C4-2B (cell line): Measurements from ENCODE around the gene EVA1C.

Experiments used
- ZFX ChIP-seq: fragments of 450-650 bp; IDR thresholded peaks from 2 replicates; pipeline ENCODE4 v1.6.1; 2017
- TF ChIP-seq, protein P1 (sequence below): fragments of 450-650 bp; conservative IDR thresholded peaks from 2 replicates; pipeline ENCODE4 v1.5.1; 2017; ENCODE audit warnings: mild to moderate bottlenecking

DNA sequence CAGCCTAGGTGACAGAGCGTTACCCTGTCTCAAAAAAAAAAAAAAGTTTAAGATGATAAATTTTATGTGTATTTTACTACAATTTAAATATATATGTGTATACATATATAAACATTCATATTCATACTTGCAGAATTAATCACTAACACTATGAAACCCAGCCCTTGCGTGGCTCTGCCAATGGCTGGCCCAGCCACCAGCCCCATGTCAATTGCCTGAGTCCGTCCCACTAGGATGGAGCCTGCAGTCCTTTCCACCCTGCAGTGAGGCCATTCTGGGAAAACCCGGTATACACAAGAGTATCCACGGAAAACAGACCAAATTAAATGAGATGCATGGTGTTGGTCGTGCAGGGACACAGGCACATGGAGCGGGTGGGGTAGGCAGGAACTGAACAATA is 123.1 kb downstream of the EVA1C start:
- TF ChIP-seq, protein P1, sequence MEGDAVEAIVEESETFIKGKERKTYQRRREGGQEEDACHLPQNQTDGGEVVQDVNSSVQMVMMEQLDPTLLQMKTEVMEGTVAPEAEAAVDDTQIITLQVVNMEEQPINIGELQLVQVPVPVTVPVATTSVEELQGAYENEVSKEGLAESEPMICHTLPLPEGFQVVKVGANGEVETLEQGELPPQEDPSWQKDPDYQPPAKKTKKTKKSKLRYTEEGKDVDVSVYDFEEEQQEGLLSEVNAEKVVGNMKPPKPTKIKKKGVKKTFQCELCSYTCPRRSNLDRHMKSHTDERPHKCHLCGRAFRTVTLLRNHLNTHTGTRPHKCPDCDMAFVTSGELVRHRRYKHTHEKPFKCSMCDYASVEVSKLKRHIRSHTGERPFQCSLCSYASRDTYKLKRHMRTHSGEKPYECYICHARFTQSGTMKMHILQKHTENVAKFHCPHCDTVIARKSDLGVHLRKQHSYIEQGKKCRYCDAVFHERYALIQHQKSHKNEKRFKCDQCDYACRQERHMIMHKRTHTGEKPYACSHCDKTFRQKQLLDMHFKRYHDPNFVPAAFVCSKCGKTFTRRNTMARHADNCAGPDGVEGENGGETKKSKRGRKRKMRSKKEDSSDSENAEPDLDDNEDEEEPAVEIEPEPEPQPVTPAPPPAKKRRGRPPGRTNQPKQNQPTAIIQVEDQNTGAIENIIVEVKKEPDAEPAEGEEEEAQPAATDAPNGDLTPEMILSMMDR: no peak
- no peak for TF ChIP-seq ZFX
